GM18861 (cell line): ENCODE data around the gene TAF4.
"Not testable (repeated sequence)": the region's sequence is repeated elsewhere in the genome, so short reads cannot be mapped to it uniquely, and the experiment has no call there.

Source experiments
- ATAC-seq: cut with Tn5 transposase; IDR thresholded peaks from one replicate; pipeline ENCODE4 v1.9.1; 2021; ENCODE audit not compliant: unreplicated experiment

TAF4 gene, protein sequence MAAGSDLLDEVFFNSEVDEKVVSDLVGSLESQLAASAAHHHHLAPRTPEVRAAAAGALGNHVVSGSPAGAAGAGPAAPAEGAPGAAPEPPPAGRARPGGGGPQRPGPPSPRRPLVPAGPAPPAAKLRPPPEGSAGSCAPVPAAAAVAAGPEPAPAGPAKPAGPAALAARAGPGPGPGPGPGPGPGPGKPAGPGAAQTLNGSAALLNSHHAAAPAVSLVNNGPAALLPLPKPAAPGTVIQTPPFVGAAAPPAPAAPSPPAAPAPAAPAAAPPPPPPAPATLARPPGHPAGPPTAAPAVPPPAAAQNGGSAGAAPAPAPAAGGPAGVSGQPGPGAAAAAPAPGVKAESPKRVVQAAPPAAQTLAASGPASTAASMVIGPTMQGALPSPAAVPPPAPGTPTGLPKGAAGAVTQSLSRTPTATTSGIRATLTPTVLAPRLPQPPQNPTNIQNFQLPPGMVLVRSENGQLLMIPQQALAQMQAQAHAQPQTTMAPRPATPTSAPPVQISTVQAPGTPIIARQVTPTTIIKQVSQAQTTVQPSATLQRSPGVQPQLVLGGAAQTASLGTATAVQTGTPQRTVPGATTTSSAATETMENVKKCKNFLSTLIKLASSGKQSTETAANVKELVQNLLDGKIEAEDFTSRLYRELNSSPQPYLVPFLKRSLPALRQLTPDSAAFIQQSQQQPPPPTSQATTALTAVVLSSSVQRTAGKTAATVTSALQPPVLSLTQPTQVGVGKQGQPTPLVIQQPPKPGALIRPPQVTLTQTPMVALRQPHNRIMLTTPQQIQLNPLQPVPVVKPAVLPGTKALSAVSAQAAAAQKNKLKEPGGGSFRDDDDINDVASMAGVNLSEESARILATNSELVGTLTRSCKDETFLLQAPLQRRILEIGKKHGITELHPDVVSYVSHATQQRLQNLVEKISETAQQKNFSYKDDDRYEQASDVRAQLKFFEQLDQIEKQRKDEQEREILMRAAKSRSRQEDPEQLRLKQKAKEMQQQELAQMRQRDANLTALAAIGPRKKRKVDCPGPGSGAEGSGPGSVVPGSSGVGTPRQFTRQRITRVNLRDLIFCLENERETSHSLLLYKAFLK

DNA sequence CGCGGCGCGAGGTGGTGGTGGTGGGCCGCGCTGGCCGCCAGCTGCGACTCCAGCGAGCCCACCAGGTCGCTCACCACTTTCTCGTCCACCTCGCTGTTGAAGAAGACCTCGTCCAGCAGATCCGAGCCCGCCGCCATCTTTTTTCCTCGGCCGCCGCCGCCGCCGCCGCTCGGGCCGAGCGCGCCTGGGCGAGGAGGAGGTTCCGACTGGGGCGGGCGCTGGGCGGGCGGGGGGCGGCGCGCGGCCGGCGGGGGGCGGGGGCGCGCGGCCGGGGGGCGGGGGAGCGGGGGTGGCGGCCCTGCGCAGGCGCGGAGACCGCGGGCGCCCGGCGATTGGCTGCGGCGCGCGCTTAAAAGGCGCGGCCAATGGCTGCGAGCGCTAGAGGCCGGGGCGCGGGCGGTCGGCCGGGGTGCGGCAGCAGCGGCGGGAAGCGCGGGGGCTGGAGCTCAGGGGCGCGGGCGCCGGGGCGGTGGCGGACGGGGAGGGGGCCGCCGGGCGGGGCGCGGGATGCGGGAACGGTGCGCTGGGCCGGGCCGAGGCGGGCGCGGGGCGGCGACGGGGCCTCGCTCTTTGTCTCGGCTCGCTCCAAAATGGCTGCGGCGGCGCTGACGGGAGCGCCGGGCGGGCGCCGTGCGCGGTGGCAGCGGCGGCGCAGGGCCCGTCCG is at the start of gene TAF4:
Gene TAF4, minus strand, starts transcription at position 208 of the 665 bp plus-strand sequence. Its CDS starts 71 bp downstream, at position 137.
- peak; percentile 48 for ATAC-seq

DNA sequence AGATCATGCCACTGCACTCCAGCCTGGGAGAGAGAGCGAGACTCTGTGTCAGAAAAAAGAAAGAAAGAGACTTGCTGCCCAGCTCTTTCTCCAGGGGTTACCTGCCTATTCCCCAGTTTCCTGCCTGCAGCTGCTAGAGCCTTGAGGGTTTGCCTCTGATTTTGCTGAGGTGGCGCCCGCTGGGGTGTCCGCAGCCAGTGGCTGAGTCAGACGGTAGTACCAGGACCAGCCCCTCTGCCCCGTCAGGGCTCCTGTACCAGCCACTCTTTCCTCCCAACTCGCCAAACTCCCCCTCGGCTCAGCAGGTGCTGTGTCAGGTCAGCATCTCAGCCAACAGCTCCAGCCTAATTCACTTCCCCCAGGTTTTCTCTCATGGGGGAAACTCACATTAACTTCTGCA is 49.2 kb upstream of the TAF4 start:
- ATAC-seq = no peak

- no peak for ATAC-seq
These were observed 46.7 kb upstream of the TAF4 start for GRCh38 chr20:62112368-62112767.

GRCh38 chr20:62111148-62111547 is 45.5 kb upstream of the TAF4 start:
- no peak for ATAC-seq

DNA sequence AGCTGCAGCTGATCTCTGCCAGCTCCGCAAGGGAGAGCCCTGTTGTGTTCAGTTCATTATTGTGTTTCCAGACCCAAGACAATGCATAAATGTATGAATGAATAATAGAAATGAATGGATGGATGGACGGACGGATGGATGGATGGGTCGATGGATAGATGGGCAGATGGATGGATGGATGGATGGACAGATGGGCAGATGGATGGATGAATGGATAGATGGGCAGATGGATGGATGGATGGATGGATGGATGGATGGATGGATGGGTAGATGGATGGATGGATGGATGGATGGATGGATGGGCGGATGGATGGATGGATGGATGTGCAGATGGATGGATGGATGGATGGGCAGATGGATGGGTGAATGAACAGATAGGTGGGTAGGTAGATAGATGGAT is 39.9 kb upstream of the TAF4 start:
- ATAC-seq = no peak

DNA sequence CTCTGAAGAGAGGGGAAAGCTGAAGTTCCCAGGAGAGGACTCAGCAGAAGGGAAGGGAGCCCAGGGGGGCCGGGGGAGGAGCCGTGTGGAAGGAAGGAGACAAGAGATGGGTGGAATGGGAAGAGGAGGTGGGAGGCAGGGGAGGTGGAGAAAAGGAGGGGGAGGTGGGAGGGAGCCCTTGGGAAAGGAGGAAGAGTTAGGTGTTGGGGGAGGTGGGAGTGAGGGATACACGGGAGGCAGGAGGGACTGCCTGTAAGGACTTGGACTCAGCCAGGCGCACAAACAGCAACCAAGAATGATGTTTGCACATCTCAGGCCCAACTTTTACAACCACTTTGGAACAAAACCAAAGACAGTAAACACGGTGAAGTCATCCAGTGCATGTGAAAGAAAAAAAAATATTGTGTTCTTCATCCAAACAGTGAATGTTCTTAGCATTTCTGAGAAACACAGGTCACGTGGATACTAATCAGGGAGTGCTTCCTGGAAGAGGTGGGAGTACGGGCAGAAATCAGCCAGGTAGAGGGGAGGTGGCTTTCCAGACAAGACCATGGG is 39.2 kb upstream of the TAF4 start:
- no peak for ATAC-seq

DNA sequence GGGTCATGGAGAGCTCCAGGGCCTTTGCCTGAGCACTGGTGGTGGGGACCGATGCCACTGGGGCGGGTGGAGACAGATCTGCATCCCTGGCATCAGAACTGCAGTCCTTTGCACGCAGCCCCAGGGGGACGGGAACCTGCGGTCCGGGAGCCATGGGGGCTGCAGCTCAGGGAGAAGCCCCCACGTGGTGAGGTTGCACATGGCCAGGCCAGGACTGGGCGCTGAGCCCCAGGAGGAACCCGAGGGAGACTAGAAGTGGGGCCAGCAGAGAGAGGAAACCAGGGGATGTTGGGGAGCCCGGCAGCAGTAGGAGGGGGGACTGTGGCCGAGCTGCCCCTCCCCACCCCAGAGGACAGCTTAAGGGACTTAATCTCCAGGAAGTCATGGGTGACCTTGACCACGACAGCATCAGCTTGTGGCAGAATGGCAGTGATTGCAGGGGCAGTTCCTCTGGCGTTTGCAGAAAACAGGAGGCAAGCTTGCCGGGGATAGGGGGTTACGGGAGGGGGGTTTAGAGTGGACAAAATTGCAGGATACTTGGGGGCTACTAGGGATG is 38.6 kb upstream of the TAF4 start:
- no peak for ATAC-seq

DNA sequence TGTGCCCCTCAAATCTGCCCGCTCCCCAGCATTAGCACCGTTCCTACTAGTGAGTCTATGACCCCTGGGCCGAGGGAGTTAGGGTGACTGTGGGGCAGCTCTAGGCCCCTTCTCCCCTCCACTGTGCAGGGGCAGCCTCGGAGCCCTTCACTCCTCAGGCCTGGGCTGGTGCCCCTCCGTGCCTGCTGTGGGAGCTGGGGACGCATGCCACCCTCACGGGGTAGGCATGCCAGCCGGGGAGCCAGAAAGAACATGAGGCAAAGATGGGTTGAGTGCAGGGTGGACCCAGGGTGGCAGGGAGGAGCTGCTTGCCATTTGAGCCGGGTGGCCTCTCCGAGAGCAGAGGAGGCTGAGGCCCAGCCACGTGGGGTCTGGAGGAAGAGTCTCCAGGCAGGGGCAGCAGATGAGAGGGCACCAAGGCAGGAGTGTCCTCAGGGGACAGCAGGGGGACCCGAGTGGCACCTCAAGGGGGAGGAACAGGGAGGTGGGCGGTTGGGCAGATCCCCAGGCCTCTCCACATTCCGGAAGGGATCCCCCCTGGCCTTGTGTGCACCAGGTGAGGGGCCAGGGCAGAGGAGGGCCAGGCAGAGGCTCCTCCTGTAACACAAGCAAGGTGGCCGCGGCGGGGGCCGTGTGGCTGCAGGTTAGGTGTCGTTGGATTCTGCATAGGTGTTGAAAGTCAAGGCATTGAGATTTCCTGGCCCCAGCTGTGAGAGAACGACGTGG is 38.0 kb upstream of the TAF4 start:
- no peak for ATAC-seq

GRCh38 chr20:62101078-62101477 is 35.4 kb upstream of the TAF4 start:
- no peak for ATAC-seq

DNA sequence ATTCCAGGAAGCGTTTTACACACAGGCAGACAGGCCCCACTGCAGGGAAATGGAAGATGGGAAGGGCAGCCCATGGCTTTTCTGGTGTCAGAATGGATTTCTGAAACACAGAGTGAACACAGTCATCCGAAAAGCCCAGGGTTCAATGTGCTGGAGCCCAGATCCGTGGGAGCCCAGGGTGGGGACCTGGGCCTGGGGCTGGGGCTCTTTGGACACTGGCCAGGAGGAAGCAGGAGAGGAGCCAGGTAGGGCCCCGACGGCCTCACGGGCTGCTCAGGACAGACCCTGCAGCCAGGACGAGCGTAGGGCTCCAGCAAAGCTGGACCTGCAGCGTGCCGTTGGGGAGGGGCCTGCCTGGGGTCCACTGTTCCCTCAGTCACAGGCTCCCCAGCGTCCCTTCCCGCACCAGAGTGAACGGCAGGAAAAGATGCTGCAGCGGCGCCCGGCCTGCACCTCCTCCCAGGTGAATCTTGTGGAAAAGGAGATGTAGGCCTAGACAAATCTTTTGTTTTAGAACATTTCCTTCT is 32.3 kb upstream of the TAF4 start:
- no peak for ATAC-seq

GRCh38 chr20:62096421-62097380 is 31.0 kb upstream of the TAF4 start:
- ATAC-seq = no peak

DNA sequence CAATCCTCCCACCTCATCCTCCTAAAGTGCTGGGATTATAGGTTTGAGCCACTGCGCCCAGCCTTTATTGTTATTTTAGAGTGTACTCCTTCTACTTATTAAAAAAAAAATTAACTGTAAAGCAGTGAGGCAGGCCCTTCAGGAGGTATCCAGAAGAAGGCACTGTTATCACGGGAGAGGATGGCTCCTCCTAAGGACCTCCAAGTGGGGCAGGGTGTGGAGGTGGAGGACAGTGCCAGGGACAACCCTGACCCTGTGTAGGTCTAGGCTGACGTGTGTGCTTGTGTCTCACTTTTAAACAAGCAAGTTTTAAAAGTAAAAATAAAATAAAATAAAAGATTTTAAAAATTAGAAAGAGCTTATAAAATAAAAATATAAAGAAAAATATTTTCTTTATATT is 23.7 kb upstream of the TAF4 start:
- no peak for ATAC-seq

GRCh38 chr20:62088258-62089127 is 22.8 kb upstream of the TAF4 start:
- ATAC-seq = no peak

DNA sequence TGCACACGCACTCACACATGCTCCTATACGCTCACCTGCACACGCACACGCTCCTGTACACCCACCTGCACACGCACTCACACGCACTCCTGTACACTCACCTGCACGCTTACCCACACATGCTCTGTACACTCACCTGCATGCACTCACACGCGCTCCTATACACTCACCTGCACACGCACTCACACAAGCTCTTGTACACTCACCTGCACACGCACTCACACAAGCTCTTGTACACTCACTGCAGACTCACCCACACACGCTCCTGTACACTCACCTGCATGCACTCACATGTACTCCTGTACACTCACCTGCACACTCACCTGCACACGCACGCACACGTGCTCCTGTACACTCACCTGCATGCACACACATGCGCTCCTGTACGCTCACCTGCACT is 22.0 kb upstream of the TAF4 start:
- no peak for ATAC-seq

GRCh38 chr20:62087227-62087626 is 21.5 kb upstream of the TAF4 start:
- no peak for ATAC-seq

DNA sequence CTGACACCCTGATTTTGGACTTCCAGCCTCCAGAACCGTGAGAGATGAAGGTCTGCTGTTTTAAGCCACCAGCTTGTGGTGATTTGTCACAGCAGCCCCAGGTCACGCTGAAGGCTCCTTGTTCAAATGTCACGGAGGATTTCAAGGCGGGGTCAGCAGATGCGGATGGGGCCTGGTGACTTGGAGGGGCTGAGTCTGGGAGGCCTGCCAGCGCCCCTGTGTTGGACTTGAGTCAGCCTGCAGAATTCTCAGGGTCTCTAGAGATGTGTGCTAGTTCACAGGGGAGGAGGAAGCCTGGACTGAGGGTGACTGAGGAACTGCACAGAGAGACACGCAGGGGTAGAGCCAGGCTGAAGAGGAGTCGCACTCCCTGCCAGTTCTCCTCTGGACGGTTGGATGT is 19.5 kb upstream of the TAF4 start:
- no peak for ATAC-seq

DNA sequence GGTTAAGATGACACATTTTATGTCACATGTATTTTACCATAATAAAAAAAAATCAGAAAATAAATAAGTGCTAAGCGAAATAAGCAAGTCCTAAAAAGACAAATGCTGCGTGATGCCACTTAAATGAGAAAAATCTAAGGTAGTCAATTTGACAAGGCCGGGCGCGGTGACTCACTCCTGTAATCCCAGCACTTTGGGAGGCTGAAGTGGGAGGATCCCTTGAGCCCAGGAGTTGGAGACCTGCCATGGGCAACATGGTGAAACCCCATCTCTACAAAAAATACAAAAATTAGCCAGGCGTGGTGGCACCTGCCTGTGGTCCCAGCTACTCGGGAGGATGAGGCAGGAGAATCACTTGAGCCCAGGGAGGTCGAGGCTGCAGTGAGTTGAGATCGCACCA is 18.5 kb upstream of the TAF4 start:
- ATAC-seq = not testable (repeated sequence)

GRCh38 chr20:62083312-62083711 is 17.6 kb upstream of the TAF4 start:
- no peak for ATAC-seq
